Suppressor macrophage (primary cell): ENCODE results near the gene POLDIP3.

ENCODE experiments used
- DNase-seq, 4 experiments: peaks; one replicate each; pipeline ENCODE4 v3.0.0-alpha.2; 2020 to 2022
- total RNA-seq, 17 experiments: gene quantifications; one replicate each; lab custom pipeline; 2026; ENCODE audit warnings: mixed read lengths in 6 of 17, inconsistent platforms in 3 of 17; lab: John Stamatoyannopoulos, UW

POLDIP3 gene, protein sequence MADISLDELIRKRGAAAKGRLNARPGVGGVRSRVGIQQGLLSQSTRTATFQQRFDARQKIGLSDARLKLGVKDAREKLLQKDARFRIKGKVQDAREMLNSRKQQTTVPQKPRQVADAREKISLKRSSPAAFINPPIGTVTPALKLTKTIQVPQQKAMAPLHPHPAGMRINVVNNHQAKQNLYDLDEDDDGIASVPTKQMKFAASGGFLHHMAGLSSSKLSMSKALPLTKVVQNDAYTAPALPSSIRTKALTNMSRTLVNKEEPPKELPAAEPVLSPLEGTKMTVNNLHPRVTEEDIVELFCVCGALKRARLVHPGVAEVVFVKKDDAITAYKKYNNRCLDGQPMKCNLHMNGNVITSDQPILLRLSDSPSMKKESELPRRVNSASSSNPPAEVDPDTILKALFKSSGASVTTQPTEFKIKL
- total RNA-seq = 0 to 0.84 (median 0.29) reads per million in 17 experiments

DNA sequence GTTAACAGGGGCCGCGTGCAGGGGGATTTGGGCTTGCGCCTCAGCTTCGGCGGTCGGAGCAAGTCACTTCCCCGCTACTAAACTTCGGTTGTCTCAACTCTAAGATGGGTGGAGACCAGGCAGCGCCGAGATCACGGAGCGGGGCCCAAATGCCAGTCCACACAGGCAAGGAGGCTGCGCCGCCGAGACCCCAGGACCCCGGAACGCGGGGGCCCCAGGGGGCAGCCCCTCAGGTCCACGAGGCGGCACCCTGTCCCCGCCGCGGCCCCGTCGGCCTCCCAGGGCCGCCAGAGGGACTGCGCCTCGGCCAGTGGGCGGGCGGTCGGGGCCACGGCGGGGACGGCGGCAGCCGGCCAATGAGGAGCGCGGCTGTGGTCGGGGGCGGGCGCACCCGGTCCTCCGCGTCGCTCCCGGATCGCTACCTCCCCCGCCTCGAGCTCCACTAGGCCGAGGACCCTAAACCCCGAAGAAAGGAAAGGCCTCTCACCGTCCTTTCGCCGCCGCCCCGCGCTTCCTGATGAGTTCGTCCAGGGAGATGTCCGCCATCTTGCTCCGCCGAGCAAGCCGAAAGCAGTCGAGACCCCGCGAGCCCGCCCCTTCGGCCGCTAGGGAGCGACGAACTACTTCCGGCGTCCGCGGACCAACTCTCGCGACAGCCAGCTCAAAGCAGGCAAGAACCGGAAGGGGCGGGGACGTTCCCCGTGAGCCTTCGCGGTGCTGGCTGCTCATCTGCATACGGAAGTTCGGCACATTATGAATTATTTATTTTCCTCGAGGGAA, at the start of gene POLDIP3:
POLDIP3 (minus strand) TSS at position 572 of the 780 bp plus-strand sequence; CDS start at position 546, 26 bp downstream.
- DNase-seq = peak; percentile 99 to 100 (median 100)

DNA sequence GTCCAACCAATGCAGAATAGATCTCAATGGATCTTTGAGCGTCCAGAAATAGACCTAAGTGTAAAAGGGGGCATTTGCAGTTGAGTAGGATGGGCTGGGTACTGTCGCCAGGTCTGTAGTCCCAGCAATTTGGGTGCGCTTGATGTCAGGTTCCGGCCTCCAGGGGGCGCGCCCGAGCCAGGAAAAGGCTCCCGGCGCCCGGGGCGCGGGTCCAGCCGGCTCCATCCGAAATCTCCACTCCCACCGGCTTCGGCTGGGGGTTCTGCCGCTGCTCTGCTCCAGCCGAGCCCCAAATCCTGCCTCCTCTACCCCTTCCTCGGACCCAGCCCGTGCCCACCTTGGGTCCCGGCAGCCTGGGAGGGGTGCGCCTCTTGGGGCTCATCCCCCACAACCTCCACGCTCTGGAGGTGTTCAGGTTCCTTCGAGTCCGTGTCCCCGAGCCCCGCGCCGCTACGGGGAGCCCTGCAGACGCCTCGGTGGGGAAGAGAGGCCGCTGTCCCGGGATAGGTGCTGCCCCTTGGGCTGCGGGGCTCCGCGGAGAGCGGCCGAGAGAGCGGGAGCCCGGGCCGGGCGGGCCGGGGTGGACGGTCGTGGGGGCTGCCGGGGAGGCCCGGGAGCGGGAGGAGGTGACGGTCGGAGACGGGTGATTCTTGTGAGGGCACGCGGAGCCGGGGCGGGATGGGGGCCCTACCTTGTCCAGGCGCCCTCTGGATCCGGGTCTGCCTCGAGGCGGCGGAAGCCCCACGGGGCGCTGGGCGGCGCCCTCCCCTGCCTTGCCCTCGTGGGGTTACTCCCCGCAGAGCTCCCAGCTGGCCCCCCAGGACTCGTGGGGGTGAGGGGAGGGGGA, 47.5 kb upstream of the POLDIP3 start:
- DNase-seq = peak; percentile 76 to 91 (median 91)

DNA sequence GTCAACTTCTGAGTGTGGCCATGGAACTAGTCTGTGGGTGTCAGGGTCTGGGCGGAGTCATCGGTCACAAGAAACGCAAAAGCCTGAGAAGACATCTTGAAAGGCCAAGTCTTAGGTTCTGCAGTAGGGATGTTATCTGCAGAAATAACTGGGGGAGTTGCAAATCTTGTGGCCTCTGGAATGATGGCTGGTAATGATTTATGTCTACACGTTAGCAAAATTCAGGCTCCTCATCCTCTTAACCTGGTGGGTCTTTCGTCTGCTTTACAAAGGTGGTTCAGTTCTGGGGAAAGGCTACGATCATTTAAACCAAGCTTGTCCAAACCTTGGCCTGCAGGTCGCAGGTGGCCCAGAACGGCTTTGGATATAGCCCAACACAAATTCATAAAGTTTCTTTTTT, 41.9 kb upstream of the POLDIP3 start:
- no peak for DNase-seq

DNA sequence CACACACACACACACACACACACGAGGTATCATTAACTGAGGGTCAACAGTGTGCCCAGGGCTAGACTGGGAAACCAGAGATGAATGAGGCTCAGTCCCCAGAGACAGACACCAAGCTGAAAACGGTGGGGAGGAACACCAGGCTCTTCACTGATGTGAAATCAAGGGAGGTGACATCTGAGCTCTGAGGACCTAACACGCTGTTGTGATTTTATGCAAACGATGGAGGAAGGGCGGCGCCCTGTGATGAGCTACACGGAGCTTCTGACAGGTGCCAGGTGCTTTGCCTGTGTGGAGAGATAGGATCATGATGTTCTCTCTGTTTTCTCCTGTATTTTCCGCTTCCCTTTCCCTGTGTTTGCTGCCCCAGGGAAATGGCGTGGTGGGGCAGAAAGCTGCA, 41.0 kb upstream of the POLDIP3 start:
- DNase-seq = no peak

DNA sequence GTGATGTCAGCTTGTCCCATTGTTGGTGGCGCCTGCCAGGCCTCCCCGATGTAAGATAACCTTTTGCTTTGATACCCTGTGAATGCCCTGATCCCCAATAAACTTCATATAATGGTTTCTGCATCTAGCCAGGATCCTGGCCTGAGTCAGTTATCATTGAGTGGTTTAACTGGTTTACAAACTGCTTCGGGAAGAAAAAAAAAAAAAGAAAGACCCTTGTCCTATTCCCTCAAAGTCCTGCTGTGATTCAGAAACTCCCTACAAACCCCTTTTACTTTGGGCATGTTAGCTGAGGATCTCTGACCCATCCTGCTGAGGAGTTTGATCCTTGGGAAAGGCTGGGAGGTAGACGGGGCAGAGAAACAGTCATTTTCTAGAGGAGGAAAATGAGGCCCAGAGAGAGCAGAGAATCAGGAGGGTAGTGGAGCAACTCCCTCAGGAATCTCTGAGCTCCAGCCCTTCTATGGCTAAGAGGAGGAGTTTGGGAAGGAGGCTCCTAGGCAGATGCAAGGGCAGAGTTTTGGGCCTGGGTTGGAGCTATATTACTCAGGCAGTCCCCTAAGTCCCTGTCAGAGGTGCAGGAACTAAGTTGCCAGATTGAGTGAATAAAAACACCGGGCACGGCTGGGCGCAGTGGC, 39.9 kb upstream of the POLDIP3 start:
- DNase-seq = no peak

DNA sequence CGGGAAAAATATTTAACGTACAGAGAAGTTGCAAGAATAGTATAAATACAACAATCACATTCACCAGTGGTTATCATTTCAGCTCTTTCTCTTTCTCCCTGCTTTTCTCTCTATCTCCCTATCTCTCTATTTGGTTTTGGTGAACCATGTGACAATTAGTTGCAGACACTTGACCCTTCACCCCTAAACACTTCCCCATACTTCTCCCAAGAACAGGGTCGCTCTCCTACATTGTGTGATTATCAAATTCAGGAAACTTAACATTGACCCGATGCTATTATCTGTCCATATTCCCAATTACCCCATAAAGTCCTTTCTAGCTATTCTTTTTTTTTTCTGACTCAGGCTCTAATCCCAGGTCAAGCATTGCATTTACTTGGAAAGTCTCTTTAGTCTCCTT, 39.3 kb upstream of the POLDIP3 start:
- DNase-seq = peak in 2 of 4 experiments; percentile 31 to 40

DNA sequence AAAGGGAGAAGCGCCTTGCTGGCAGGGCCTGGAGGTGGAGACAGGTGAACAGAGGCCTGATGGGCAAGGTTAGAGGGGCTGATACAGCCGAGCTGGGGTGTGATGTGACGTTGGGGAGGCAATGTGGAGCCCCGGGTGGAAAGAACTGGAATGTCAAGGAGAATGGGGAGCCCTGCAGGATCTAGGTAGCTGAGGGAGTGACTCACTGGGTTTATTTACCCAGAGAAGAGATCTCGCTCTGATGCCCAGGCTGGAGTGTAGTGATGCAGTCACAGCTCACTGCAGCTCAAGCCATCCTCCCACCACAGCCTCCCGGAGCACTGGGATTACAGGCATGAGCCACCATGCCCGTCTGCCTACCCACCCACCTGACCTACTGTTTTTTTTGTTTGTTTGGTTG, 36.5 kb upstream of the POLDIP3 start:
- no peak for DNase-seq

DNA sequence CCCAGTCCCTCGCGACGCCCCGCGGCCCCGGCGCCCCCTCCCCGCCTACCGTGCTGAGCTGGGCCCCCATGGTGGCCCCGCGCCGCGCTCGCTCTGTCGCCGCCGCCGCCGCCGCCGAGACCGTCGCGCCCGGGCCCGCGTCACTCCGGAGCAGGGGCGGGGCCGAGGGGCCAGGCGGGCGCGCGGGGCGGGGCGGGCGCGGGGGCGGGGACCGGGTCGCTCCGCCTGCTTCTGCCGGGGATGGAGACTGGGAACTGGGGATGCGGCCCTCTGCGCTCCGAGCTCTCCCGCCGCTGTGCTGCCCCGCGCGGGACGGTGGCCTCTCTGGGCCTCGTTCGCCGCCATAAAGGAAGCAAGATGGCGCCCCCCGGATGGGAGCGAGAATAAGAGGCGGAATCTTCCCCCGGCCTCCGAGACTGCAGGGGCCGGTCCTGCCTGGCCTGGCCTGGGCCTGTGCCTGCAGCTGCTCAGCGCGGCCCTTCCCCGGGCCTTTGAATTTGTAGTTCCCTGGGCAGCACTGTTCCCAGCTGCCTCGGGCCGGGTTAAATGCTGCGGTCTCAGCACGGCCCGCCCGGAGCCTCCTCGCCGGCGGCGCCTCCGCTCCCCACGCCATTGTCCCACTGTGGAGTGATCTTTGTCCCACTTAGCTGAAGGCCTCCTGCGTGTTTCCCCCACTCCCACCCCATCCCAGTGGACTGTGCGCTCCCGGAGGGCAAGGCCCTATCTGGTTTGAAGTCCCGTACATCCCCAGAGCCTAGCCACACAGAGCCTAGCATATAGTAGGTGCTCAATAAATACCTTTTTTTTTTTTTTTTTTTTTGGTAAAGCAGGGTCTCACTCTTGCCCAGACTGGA, 34.8 kb upstream of the POLDIP3 start, which contains the start of gene CYB5R3:
CYB5R3 (minus strand) TSS at position 147 of the 854 bp plus-strand sequence; CDS start at position 70, 77 bp downstream.
- peak; percentile 83 to 95 (median 90) for DNase-seq

DNA sequence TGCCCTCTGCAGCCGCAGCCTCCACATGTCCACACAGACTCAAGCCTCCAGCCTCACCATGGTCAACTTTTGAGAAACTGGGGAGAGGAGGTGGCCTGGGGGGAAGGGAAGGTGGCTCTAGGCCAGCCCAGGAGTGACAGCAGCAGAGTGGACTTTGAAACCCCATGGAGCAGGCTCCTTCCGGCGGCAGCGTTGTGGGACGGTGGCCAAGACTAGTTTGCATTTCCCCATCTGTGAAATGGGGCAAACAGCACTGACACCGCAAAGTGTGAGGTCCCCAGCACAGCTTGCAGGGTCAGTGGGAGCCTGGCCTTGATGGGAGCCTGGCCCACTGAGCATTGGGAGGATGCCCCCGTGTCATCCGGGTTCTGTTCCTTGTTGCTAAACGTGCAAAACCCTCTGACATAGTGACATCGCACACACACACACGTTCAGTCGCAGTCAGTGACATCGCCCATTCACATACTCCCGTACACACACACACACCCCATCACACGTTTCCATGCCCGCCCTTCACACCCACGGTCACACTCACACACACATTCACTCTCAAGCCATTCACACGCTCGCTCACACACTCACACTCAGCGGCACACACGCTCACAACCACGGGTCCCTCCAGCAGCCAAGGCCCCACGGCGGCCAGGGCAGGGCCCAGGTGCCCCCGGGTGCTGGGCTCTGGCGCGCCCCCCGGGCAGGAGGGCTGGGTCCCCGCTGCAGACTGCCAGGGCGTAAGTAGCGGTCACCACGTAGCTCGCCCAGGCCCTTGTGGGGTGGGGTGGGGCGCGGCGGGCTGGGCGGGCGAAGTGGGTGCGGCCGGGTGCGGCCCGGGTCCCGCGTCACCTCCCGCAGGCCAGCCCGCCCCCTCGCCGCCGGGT, 33.9 kb upstream of the POLDIP3 start:
- DNase-seq = peak; percentile 35 to 57 (median 46)

DNA sequence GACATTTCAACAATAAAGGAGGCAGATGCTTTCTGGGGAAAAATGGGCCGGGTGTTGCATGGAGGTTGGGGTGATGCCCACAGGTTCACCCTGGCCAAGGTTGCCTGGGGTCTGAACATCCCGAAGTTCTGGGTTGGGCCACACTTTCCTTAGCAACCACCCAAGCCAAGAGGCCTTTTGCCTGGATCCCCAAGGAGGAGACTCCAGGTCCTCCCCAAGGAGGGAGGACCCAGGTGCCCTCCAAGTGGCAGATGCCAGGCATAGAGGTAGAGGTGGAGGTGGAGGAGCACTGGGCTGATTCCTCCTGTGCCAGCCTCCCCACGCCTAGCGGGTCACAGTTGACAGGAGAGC, 33.3 kb upstream of the POLDIP3 start:
- DNase-seq = no peak

DNA sequence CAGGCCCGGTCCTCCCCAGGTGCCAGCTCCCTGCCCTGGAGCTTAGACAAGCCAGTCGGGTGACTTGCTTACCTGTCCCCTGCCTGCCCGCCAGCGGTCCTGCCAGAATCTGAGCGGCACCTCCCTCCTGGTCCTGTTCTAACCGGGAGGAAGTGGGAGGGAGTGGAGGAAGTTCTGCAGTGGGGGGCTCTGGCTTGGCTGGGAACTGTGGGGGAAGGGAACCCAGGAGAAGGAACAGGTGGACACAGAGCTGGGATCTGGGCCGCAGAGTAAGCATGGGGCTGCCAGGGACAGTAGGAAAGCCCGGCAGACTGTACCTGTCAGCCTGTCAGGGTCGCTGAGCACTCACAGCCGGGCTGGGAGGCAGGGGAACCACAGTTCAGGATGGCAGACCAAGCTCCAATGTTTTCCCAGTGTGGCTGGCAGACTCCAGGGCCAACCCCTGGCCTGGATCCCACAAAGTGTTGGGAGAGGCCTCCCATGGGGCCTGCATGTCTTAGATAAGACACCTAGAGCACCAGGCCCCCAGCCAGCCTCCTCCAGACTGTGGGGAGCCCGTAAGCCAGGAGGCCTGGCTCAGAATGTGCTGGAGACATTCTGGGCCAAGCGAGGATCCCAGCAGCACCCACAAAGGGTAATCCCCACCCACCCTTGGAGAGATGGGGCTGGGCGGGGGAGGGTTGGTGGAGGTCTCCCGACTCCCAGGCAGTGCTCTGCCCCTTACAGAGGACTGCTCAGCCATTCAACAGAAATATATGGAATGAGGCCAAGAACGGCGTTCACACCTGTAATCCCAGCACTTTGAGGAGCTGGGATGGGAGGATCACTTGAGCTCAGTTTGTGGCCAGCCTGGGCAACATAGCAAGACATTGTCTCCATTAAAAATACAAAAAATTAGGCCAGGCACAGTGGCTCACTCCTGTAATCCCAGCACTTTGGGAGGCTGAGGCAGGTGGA, 32.2 kb upstream of the POLDIP3 start:
- no peak for DNase-seq

DNA sequence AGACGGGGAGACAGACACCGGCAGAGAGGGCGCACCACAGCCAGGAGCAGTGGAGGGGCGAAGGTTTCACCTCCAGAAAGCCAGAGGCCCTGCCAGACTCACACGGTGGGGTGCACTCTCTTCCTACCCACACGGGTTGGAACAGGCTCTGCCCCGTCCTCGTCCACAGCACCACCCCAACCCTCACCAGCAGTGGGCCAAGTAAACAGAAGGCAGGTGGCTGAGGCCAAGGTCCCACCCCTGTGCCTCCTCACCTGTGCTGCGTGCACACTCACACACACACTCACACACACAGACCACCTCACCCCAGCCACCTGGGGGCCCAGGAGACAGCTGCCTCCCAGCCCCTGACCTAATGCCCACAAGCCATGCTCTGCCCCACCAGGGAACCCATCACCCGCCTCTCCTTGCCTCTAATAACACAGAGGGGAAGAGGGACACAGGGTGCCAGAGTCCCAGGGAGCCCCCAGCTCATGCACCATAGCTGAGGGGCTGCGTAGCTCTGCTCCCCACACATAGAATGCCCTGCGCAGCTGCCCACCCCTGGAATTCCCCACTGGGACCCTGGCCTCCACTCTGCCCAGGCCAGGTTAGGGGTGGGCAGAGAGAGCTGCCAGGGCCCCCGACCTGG, 31.4 kb upstream of the POLDIP3 start:
- DNase-seq = no peak

DNA sequence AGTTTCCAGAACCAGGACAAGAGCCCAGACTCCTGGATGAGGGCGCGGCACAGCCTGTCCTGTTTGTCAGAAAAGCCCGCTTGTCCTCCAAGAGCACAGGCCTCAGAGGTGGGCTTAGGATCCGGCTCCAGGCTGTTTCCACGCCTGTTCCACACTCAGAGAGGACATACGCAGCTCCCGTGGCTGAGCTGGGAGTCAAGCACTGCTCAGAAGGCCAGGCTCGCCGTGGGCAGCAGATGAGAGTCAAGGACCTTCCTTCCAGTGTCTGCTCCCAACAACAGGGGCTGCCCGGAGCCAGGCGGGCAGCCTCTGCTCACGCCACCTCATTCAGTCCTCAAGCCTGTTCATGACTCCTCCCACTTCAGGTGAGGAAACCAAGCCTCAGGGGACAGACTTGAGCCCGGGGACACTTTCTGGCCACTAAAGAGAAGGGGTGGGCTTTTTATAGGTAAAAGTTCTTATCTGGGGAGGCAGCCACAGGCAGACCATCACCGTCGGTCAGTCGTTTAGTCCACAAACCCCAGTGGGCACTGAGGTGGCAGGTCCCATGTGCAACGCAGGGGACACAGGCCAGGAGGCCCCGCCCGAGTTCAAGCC, 30.8 kb upstream of the POLDIP3 start:
- no peak for DNase-seq

DNA sequence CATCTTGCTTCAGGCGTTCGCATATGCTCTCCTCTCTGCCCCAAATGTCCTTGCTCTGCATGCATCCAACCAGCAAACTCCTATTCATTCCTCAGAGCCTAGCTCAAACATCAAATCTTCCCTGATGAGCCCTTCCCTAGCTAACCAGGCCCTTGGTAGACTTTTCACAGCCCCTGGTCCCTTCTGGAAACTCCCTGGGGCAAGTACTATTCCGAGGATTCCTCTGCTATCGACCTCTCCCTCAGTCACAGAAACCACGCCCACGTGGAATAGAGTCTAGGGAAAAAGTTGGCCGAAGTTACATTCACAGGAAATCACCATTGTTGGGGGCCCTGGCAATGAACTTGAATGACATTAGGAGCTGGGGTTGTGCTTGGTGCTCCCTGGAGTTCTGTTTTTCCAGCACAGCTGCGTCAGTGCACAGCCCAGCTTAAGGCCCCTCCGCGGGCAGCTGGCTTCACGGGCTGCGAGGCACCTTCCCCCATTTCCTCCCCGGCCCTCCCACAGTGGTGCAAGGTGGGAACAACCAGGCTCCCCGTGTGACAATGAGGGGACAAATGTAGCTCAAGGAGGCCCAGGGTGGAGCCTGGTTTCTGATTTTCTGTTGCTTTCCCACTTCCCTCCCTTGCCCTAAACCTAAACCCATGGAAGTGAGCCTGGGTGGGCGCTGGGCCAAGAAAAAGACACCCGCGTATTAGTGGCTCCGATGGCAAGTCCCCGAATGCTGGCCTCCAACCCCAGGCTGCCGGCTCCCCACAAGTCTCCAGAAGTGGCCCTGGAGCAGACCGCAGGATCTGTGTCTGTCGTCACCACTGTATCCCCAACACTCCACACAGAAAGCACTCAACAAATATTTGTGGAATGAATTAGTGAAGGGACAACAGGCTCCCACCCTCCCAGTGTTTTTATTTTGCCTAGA, 30.0 kb upstream of the POLDIP3 start:
- DNase-seq = peak in 3 of 4 experiments; percentile 30 to 49 (median 38)

DNA sequence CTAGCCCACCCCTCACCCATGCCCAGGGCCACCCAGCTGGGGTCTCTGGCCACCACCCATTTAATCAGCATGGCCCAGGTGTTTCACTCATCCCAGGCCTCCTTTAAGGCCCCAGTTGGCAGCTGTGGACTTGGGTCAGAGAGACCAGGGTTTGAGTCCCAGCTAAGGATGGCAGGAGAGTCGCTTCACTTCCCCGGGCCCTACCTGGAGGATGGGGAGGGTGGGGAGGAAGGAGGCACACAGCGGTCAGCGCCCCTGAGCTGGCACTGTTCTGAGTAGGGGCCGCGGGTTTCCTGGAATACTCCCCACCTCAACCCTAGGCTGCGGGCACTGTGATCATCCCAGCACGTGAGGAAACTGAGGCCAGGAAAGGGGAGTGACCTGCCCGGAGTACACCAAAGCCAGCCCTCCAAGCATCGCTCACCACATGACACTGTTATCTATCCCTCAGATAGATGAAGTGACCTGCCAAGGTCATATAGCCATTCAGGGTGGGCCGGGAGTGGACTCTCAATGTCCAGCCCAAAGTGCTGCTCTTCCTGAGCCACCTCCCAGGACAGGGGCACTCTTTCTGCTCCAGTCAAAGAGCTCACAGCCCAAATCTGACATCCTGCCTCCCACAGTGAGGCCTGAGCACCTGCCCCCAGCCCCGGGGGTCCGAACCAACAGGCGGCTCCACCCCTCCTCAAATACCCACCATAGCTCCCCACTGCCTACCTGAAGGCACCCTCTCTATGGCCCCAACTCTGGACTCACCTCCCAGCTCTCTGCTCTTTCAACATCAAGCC, 29.1 kb upstream of the POLDIP3 start:
- DNase-seq = no peak
